HUES6 (cell line): Measurements from ENCODE around the gene CASZ1.

ENCODE experiments used
- H3K27ac ChIP-seq: 2 replicates; pipeline ENCODE4 v1.7.0; 2013; ENCODE audit warnings: low read depth, mild to moderate bottlenecking, low read length, inconsistent platforms
- H3K27me3 ChIP-seq: 2 replicates; pipeline ENCODE4 v1.6.1; 2013; ENCODE audit warnings: low read length; ENCODE audit not compliant: control insufficient read depth, insufficient read depth
- H3K36me3 ChIP-seq: 2 replicates; pipeline ENCODE4 v1.6.1; 2013; ENCODE audit warnings: low read length; ENCODE audit not compliant: control insufficient read depth, insufficient read depth
- H3K4me1 ChIP-seq: 2 replicates; pipeline ENCODE4 v1.6.1; 2013; ENCODE audit warnings: low read length; ENCODE audit not compliant: control insufficient read depth, insufficient read depth
- H3K4me3 ChIP-seq: 2 replicates; pipeline ENCODE4 v1.5.1; 2013; ENCODE audit warnings: low read depth, low read length
- H3K9ac ChIP-seq: one replicate; pipeline ENCODE4 v1.6.1; 2013; ENCODE audit warnings: mild to moderate bottlenecking, low read length
- H3K9me3 ChIP-seq: 2 replicates; pipeline ENCODE4 v1.6.1; 2013; ENCODE audit warnings: low read depth, low read length; ENCODE audit not compliant: control insufficient read depth, insufficient read depth

The CASZ1 gene

DNA sequence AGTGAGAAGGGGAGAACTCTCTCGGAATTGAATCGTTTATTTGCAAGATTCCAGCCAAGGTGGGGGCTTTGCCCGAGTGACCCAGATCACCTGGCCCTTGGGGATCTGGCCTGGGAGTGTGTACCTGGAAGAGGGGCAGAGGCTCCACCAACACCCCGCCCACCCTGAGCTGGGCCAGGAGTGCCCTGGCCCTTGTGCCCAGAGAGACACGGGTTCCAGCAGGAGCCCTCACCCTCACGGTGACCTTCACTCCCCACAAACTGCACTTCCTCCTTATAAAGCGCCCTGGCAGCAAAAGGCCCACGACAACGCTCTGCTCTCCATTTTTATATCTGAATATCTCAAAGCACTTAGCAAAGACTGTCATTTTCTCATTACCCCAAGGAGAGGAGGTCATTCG, 16.6 kb downstream of the CASZ1 start:
- Histone ChIP-seq H3K4me1 (peaks cover 3% of the 10 kb centered on the region; the same call in 1 of the 2 replicates), H3K36me3 (no peaks in the 10 kb centered on the region), H3K27me3 (no peaks in the 10 kb centered on the region), H3K27ac (no peak overlapping the region), H3K9ac (no peak overlapping the region), H3K9me3 (no peaks in the 10 kb centered on the region), H3K4me3 (no peak overlapping the region)

DNA sequence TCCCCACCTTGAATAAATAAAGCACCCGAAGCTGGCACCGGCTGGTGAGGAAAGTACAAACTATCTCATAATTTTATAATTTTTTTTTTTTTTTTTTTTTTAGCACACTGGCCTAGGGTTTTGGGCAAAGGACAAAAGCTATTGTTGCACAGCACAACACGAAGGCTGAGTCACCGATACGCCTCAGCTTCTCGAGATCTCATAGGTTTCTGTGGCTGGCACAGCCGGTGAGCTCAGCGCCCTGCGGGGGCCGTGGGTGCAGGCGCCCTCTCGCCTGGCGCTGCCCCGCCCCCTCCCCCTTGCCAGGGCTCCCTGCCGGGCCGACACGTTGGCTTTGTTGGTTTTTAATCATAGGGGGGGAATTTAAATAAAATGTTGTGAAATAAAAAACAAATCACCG, 17.2 kb downstream of the CASZ1 start:
- Histone ChIP-seq H3K4me3 (no peak overlapping the region), H3K36me3 (no peaks in the 10 kb centered on the region), H3K9ac (no peak overlapping the region), H3K27ac (no peak overlapping the region), H3K4me1 (peaks cover 3% of the 10 kb centered on the region; the same call in 1 of the 2 replicates), H3K27me3 (no peaks in the 10 kb centered on the region), H3K9me3 (no peaks in the 10 kb centered on the region)

DNA sequence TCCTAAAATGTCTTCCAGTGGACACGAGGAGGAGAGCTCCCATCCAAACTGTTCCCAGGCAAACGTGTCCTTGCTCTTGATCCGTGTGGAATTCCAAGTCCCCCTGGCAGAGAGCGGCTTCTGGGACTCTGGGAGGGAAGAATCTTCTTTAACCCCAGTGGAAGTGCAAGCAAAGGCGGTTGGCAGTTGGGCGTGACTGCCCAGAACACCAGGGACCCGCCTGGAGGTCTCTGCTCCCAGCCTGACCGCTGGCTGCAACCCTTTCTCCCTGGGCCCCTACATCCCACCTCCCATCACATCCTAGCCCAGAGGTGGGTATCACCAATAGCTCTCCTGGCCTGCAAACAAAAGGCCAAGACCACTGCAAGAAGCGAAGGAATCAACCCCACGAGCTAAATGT, 17.8 kb downstream of the CASZ1 start:
- H3K36me3 ChIP-seq = no peaks in the 10 kb centered on the region
- no peak overlapping the region for H3K4me3 ChIP-seq
- H3K9ac ChIP-seq = no peak overlapping the region
- no peak overlapping the region for H3K27ac ChIP-seq
- no peaks in the 10 kb centered on the region for H3K27me3 ChIP-seq
- H3K4me1 ChIP-seq = peaks cover 3% of the 10 kb centered on the region; the same call in 1 of the 2 replicates
- H3K9me3 ChIP-seq = no peaks in the 10 kb centered on the region

DNA sequence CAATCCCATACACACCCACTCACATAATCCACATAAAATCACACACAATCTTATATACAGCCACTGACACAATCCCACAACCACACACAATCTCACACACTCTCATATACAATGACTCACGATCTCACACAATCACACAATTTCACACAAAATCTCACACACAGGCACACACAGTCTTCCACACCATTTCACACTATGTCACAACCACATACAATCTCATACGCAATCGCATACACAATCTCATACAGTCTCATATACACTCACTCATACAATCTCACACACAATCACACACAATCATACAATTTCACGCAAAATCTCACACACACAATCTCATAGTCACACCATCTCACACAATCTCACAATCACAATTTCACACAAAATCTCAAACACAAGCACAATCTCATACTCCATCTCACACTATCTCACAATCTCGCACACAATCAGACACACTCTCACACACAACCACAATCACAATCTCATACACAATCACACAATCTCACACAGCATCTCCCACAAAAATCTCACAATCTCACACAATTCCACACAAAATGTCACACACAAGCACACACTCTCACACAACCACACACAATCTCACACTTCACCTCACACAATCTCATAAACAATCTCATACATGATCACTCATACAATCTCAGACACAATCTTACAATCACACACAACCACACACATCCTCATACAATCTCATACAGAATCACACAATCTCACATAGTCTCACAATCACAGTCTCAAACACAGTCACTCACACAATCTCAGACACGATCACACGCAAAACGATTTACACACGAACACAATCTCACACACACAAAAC, 18.5 kb downstream of the CASZ1 start:
- H3K27ac ChIP-seq = no peak overlapping the region
- H3K9me3 ChIP-seq = no peaks in the 10 kb centered on the region
- H3K4me1 ChIP-seq = peaks cover 3% of the 10 kb centered on the region; the same call in 1 of the 2 replicates
- no peak overlapping the region for H3K4me3 ChIP-seq
- H3K27me3 ChIP-seq = no peaks in the 10 kb centered on the region
- H3K36me3 ChIP-seq = no peaks in the 10 kb centered on the region
- no peak overlapping the region for H3K9ac ChIP-seq

DNA sequence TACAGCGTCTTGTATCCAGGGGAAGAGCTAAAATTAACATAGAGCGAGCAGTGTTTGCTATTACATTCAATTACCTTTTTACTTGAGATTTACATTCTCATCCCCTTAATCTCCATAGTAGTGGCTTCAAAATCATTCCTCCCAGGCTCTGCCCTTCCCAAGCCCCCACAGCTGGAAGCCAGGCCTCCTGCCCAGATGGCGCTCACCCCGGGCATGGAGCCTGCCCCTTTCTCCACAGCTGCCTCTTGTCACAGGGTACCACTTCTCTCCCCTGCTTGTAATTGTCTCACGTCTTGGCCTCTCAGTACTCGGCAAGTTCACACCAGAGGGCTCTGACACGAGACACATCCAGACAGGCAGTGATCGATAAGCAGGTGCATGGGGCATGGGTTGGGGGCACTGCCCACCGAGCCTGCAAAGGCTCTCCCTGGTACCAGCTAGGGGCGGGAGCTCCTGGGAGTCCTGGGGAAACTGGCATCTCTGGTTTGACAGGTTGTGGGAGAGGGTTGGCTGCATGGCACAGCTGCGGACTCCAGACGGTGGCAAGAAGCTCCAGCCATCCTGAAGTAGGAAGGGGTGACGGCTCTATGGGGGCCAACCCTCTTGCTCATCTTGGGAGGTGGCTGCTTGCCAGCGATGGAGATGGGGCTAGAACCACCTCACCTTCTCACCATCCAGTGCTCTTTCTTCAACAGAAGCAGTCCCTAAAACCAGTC, 20.1 kb downstream of the CASZ1 start:
- Histone ChIP-seq H3K4me3 (no peak overlapping the region), H3K9ac (no peak overlapping the region), H3K4me1 (peaks cover 3% of the 10 kb centered on the region; the same call in 1 of the 2 replicates), H3K9me3 (no peaks in the 10 kb centered on the region), H3K36me3 (no peaks in the 10 kb centered on the region), H3K27ac (no peak overlapping the region), H3K27me3 (no peaks in the 10 kb centered on the region)

DNA sequence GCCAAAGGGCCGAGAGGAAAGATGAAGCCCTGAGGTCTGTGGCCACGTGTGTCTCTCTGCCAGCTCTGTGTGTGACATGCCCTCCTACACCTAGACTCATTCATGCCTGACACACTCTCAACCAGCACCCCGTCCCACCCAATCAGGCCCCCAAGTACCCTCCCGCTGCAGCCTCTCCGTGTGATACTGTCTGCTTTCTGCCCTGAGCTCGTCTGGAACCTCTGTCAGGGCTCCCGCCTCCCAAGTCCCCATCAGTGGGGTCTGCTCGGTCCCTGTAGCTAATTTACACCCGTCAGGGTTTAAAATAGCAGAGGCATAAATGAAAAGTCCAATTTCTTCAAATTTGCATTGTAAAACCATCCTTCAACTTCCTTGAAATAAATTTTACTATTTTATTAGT, 20.7 kb downstream of the CASZ1 start:
- no peak overlapping the region for H3K27ac ChIP-seq
- H3K4me3 ChIP-seq = no peak overlapping the region
- peaks cover 3% of the 10 kb centered on the region; the same call in 1 of the 2 replicates for H3K4me1 ChIP-seq
- H3K36me3 ChIP-seq = no peaks in the 10 kb centered on the region
- no peaks in the 10 kb centered on the region for H3K9me3 ChIP-seq
- no peaks in the 10 kb centered on the region for H3K27me3 ChIP-seq
- H3K9ac ChIP-seq = no peak overlapping the region

DNA sequence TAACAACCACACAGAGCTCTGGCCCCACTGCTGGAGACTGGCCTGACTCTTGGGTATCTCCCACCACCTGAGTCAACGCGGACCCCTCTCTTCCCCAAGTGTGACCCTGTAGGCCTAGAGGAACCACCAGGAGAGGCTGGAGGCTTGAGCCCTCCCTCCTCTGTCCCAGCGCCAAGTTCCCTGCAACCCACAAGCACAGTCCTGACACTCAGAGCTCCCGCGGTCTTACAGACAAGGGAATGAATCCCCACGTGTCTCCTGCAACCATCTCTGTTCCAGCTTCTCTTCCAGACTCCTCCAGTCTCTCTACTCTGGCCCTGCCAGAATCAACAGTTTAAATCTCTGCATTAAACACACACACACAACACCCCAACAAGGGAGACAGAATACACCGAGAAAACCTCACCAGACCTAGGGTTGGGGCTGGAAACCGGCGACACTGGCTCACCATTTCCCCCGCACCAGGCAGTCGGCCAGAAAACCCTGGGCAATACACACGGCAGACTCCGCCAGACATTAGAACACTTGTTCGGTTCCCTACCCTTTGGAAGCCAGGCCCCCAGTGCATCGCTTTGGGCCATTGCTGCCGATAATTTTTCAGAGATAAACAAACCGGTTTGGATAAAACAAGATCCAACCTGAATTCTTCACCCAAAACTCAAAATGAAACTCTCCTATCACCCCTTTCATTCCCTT, 21.7 kb downstream of the CASZ1 start:
- Histone ChIP-seq H3K27me3 (no peaks in the 10 kb centered on the region), H3K4me3 (no peak overlapping the region)

DNA sequence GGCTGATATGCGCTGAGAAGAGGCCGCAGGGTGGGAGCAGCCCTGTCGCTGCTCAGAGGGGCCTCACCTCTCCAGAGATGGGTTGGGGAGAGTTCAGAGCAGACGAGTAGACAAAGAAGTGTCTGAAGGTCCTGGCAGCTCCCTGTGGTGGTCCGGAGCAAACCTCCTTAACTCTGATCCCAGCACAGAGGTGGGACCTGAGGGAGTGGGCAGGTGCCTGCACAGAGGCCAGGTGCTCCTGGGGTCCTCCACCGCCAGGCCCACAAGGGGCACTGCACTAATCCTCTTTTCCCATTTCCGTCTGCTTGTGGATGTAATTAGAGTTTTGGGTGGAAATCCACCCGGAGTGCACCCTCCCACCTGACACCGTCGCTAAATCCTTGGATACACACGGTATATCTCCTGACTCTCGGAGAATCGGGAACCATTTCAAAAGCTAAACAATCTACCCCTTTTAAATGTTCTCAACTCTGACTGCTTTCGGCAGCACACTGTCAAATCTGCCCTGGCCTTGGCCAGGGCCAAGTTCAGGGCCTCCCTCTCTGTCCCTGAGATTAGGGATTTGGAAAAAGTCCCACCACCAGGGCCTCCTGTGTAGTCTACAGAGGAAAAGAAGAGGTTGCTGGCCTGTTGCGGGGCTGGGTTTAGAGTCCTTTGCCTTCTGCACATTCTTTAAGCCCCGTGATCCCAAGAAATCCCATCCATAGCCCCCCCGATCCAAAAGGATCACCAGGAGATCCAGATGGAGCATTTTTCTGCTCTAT, 22.4 kb downstream of the CASZ1 start:
- H3K9ac ChIP-seq = no peak overlapping the region
- no peaks in the 10 kb centered on the region for H3K9me3 ChIP-seq
- no peaks in the 10 kb centered on the region for H3K27me3 ChIP-seq
- H3K4me1 ChIP-seq = no peaks in the 10 kb centered on the region
- no peak overlapping the region for H3K27ac ChIP-seq
- H3K4me3 ChIP-seq = no peak overlapping the region
- no peaks in the 10 kb centered on the region for H3K36me3 ChIP-seq

More for the DNA sequence above, 21.7 kb downstream of the CASZ1 start:
- Histone ChIP-seq H3K4me1 (peaks cover under 1% of the 10 kb centered on the region; the same call in 1 of the 2 replicates), H3K9ac (no peak overlapping the region), H3K9me3 (no peaks in the 10 kb centered on the region), H3K27ac (no peak overlapping the region), H3K36me3 (no peaks in the 10 kb centered on the region)

DNA sequence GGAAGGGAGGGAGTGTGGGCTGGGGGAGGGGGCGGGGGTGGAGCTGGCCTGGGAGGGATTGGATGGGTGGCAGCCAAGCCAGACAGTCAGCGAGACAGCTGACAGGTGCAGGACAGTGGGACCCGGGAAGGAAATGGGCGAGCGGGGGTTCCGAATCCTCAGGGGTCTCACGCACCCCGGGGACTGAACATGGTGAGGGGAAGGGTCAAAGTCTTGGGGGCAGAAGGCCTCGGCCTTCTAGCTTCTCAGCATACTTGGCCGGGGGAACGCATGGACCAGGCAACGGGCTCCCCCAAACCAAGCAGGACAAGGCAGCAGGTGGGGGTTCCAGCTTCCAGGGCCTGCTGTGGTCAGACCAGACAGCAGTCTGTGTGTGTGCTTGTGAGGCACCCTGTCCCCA, 23.1 kb downstream of the CASZ1 start:
- no peaks in the 10 kb centered on the region for H3K4me1 ChIP-seq
- no peaks in the 10 kb centered on the region for H3K9me3 ChIP-seq
- H3K36me3 ChIP-seq = no peaks in the 10 kb centered on the region
- no peak overlapping the region for H3K4me3 ChIP-seq
- no peak overlapping the region for H3K27ac ChIP-seq
- no peaks in the 10 kb centered on the region for H3K27me3 ChIP-seq
- no peak overlapping the region for H3K9ac ChIP-seq

DNA sequence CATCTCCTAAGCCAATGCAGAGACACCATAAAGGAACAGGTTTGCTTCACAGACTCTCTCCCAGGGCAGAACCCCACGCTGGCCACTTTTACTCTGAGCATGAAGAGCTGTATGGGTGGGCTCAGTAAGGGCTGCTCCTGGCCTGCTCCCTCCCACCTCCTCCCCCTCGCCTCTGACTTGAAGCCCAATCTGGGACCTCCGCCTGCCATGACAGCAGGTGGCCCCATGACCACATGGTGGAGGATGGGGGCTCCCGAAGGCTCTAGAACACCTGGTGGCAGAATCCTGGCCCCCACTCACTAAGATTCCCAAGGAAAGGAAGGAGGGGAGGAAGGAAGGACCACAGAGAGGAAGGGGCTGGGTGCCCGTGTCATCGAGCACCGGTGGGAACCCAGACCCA, 23.7 kb downstream of the CASZ1 start:
- H3K9ac ChIP-seq = no peak overlapping the region
- H3K27me3 ChIP-seq = no peaks in the 10 kb centered on the region
- H3K36me3 ChIP-seq = no peaks in the 10 kb centered on the region
- H3K9me3 ChIP-seq = no peaks in the 10 kb centered on the region
- H3K27ac ChIP-seq = no peak overlapping the region
- H3K4me1 ChIP-seq = no peaks in the 10 kb centered on the region
- no peak overlapping the region for H3K4me3 ChIP-seq
